OCI-LY1 (cell line): Measurements from ENCODE around the gene GPR42.

Experiments
- H2AFZ ChIP-seq: fragments of 200-600 bp; sonication (generic), shearing (Covaris generic); 2 replicates; pipeline ENCODE4 v1.6.0; 2014; ENCODE audit warnings: antibody characterized with exemption, mild to moderate bottlenecking, low read length
- H3F3A ChIP-seq: fragments of 200-600 bp; sonication (generic), shearing (Covaris generic); 2 replicates; pipeline ENCODE4 v1.6.0; 2014; ENCODE audit warnings: mild to moderate bottlenecking, antibody characterized with exemption, low read length, moderate library complexity; ENCODE audit not compliant: insufficient read depth
- H3K27ac ChIP-seq: fragments of 200-600 bp; sonication (generic); 2 replicates; pipeline ENCODE4 v1.5.1; 2014; ENCODE audit warnings: low read length, mixed run types, mild to moderate bottlenecking, low read depth; ENCODE audit not compliant: poor library complexity, severe bottlenecking
- H3K27me3 ChIP-seq: fragments of 200-600 bp; sonication (generic); 2 replicates; pipeline ENCODE4 v1.6.0; 2014; ENCODE audit warnings: antibody characterized with exemption, mild to moderate bottlenecking, low read length, moderate library complexity; ENCODE audit not compliant: insufficient read depth
- H3K36me3 ChIP-seq: fragments of 200-600 bp; sonication (generic); 2 replicates; pipeline ENCODE4 v1.6.1; 2014; ENCODE audit warnings: mild to moderate bottlenecking, antibody characterized with exemption, low read length, moderate library complexity, mixed read lengths; ENCODE audit not compliant: insufficient read depth
- H3K4me1 ChIP-seq: fragments of 200-600 bp; sonication (generic); 2 replicates; pipeline ENCODE4 v1.5.1; 2014; ENCODE audit warnings: mild to moderate bottlenecking, low read length, moderate library complexity; ENCODE audit not compliant: insufficient read depth, severe bottlenecking
- H3K4me2 ChIP-seq: fragments of 200-600 bp; sonication (generic), shearing (Covaris generic); 2 replicates; pipeline ENCODE4 v1.6.1; 2014; ENCODE audit warnings: low read length
- H3K4me3 ChIP-seq: fragments of 200-600 bp; sonication (generic); 2 replicates; pipeline ENCODE4 v1.5.1; 2014; ENCODE audit warnings: low read length, low read depth, mild to moderate bottlenecking, mixed read lengths; ENCODE audit not compliant: poor library complexity, severe bottlenecking
- H3K79me2 ChIP-seq: fragments of 200-600 bp; shearing (Covaris generic); 2 replicates; pipeline ENCODE4 v1.6.1; 2016; ENCODE audit warnings: mixed run types, low read length, mixed read lengths; ENCODE audit not compliant: insufficient read depth
- H3K9ac ChIP-seq: fragments of 200-600 bp; sonication (generic), shearing (Covaris generic); 2 replicates; pipeline ENCODE4 v1.6.1; 2014; ENCODE audit warnings: mild to moderate bottlenecking, low read length, mixed read lengths
- H3K9me2 ChIP-seq: fragments of 200-600 bp; sonication (generic), shearing (Covaris generic); 2 replicates; pipeline ENCODE4 v1.6.1; 2014; ENCODE audit warnings: low read depth, mild to moderate bottlenecking, low read length, mixed read lengths
- H3K9me3 ChIP-seq: fragments of 200-600 bp; shearing (Covaris generic); 2 replicates; pipeline ENCODE4 v1.6.1; 2014; ENCODE audit warnings: low read length, mixed read lengths
- H4K20me1 ChIP-seq: fragments of 200-600 bp; sonication (generic), shearing (Covaris generic); 2 replicates; pipeline ENCODE4 v1.6.0; 2016; ENCODE audit warnings: mild to moderate bottlenecking, low read length; ENCODE audit not compliant: insufficient read depth
- CTCF ChIP-seq: fragments of 200-600 bp; sonication (generic), shearing (Covaris generic); IDR thresholded peaks from 2 replicates; pipeline ENCODE4 v1.5.1; 2017; ENCODE audit warnings: mild to moderate bottlenecking, antibody characterized with exemption, low read length, moderate library complexity, mixed read lengths
- EZH2 ChIP-seq: fragments of 200-600 bp; sonication (generic), shearing (Covaris generic); IDR thresholded peaks from 2 replicates; pipeline ENCODE4 v1.8.0; 2017; ENCODE audit warnings: borderline replicate concordance, mixed run types, mild to moderate bottlenecking, antibody characterized with exemption, low read length, moderate library complexity, mixed read lengths

GPR42 gene

GRCh38 chr19:35392742-35393715 lies 22.2 kb downstream of the GPR42 start:
- H3K27me3 ChIP-seq: no peaks in the 10 kb centered on the region
- no peaks in the 10 kb centered on the region for H3K79me2 ChIP-seq
- TF ChIP-seq EZH2 (no peak), CTCF (no peak)
- no peaks in the 10 kb centered on the region for H3K9me2 ChIP-seq
- H3K4me3 ChIP-seq: no peak overlapping the region
- no peak overlapping the region for H3K27ac ChIP-seq
- H3K9ac ChIP-seq: no peak overlapping the region
- H3F3A ChIP-seq: no peaks in the 10 kb centered on the region
- H3K4me2 ChIP-seq: no peak overlapping the region
- H4K20me1 ChIP-seq: no peaks in the 10 kb centered on the region
- H3K4me1 ChIP-seq: no peaks in the 10 kb centered on the region
- H3K36me3 ChIP-seq: no peaks in the 10 kb centered on the region
- H2AFZ ChIP-seq: no peak overlapping the region
- no peaks in the 10 kb centered on the region for H3K9me3 ChIP-seq

GRCh38 chr19:35395382-35396199 lies 24.7 kb downstream of the GPR42 start:
- no peaks in the 10 kb centered on the region for H3K36me3 ChIP-seq
- H3K9me2 ChIP-seq: no peaks in the 10 kb centered on the region
- no peak for TF ChIP-seq CTCF
- TF ChIP-seq EZH2: no peak
- H3K4me3 ChIP-seq: no peak overlapping the region
- no peaks in the 10 kb centered on the region for H3F3A ChIP-seq
- no peaks in the 10 kb centered on the region; the same call in 1 of the 2 replicates for H3K27me3 ChIP-seq
- no peaks in the 10 kb centered on the region for H3K4me1 ChIP-seq
- no peak overlapping the region for H3K4me2 ChIP-seq
- no peaks in the 10 kb centered on the region for H3K79me2 ChIP-seq
- H3K9me3 ChIP-seq: no peaks in the 10 kb centered on the region
- no peak overlapping the region for H2AFZ ChIP-seq
- H3K27ac ChIP-seq: no peak overlapping the region
- H4K20me1 ChIP-seq: no peaks in the 10 kb centered on the region
- no peak overlapping the region for H3K9ac ChIP-seq

GRCh38 chr19:35396240-35396885 lies 25.5 kb downstream of the GPR42 start:
- Histone ChIP-seq H2AFZ (no peak overlapping the region), H3K27me3 (no peaks in the 10 kb centered on the region; the same call in 1 of the 2 replicates), H4K20me1 (no peaks in the 10 kb centered on the region), H3K4me2 (no peak overlapping the region), H3K9ac (no peak overlapping the region), H3K4me1 (no peaks in the 10 kb centered on the region), H3K9me2 (no peaks in the 10 kb centered on the region), H3K27ac (no peak overlapping the region), H3K4me3 (no peak overlapping the region), H3K79me2 (no peaks in the 10 kb centered on the region), H3F3A (no peaks in the 10 kb centered on the region), H3K9me3 (no peaks in the 10 kb centered on the region), H3K36me3 (no peaks in the 10 kb centered on the region)
- TF ChIP-seq CTCF: no peak
- no peak for TF ChIP-seq EZH2
